ENCODE data around the gene ZCWPW1.

- TF ChIP-seq, protein P1, sequence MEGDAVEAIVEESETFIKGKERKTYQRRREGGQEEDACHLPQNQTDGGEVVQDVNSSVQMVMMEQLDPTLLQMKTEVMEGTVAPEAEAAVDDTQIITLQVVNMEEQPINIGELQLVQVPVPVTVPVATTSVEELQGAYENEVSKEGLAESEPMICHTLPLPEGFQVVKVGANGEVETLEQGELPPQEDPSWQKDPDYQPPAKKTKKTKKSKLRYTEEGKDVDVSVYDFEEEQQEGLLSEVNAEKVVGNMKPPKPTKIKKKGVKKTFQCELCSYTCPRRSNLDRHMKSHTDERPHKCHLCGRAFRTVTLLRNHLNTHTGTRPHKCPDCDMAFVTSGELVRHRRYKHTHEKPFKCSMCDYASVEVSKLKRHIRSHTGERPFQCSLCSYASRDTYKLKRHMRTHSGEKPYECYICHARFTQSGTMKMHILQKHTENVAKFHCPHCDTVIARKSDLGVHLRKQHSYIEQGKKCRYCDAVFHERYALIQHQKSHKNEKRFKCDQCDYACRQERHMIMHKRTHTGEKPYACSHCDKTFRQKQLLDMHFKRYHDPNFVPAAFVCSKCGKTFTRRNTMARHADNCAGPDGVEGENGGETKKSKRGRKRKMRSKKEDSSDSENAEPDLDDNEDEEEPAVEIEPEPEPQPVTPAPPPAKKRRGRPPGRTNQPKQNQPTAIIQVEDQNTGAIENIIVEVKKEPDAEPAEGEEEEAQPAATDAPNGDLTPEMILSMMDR (IDR thresholded peaks at IDR 0.05) = no peak
- TF ChIP-seq POLR2A (IDR thresholded peaks at IDR 0.05) = no peak
These were observed 28.1 kb upstream of the ZCWPW1 start for GRCh38 chr7:100456562-100456961.
